ENCODE data around the gene ZKSCAN5.

- TF ChIP-seq CTCF (optimal IDR thresholded peaks at IDR 0.05 in 1 of 3, IDR thresholded peaks at IDR 0.05 in 1 of 3, conservative IDR thresholded peaks at IDR 0.05 in 1 of 3; ENCODE audit: extremely low read depth in 1 of 3, insufficient read depth in 2 of 3, low read length in 3 of 3), result no peak
- TF ChIP-seq EZH2 (IDR thresholded peaks at IDR 0.05; ENCODE audit: low read length), result no peak
Observed at GRCh38 chr7:99560834-99561736, 56.6 kb downstream of the ZKSCAN5 start.
